GM12892 (cell line): Measurements from ENCODE around the gene SLC7A8.

Experiments
- POLR2A ChIP-seq: IDR thresholded peaks from 2 replicates; pipeline ENCODE4 v1.6.1; 2011; ENCODE audit warnings: low read depth, low read length, control low read depth
- POLR2AphosphoS5 ChIP-seq: IDR thresholded peaks from 2 replicates; pipeline ENCODE4 v1.6.1; 2011; ENCODE audit warnings: low read depth, low read length, control low read depth
- TAF1 ChIP-seq: IDR thresholded peaks from 2 replicates; pipeline ENCODE4 v1.6.1; 2011; ENCODE audit warnings: low read depth, mild to moderate bottlenecking, control low read depth, low read length, borderline replicate concordance

- TF ChIP-seq POLR2A (no peak), POLR2AphosphoS5 (no peak), TAF1 (no peak)
These were observed 37.0 kb downstream of the SLC7A8 start for GRCh38 chr14:23146351-23146910.
